Neural crest cell (in vitro differentiated cells): ENCODE results near the gene NUP210L. TPM values are rescaled to one million over a fixed set of nuclear protein-coding genes. Genes with fewer than 3 reads are reported as not detected.

Experiments used
- DNase-seq: peaks from one replicate; pipeline ENCODE4 v3.0.0; 2021; ENCODE audit warnings: low read depth, mixed read lengths, low spot score
- H3K27ac Mint-ChIP-seq: one replicate; pipeline ENCODE4 v1.8.0; 2021; ENCODE audit warnings: mild to moderate bottlenecking, mixed read lengths; ENCODE audit not compliant: unreplicated experiment
- H3K27me3 Mint-ChIP-seq: 2 replicates; pipeline ENCODE4 v1.8.0; 2021; ENCODE audit warnings: low read depth, mild to moderate bottlenecking, mixed read lengths
- H3K36me3 Mint-ChIP-seq: 2 replicates; pipeline ENCODE4 v1.8.0; 2021; ENCODE audit warnings: low read depth, mild to moderate bottlenecking, mixed read lengths
- H3K4me1 Mint-ChIP-seq: 2 replicates; pipeline ENCODE4 v1.8.0; 2021; ENCODE audit warnings: mixed read lengths
- H3K4me3 Mint-ChIP-seq: one replicate; pipeline ENCODE4 v1.8.0; 2021; ENCODE audit warnings: mild to moderate bottlenecking, mixed read lengths
- H3K9me3 Mint-ChIP-seq: 2 replicates; pipeline ENCODE4 v1.8.0; 2021; ENCODE audit warnings: mixed read lengths
- CTCF ChIP-seq: fragments of 200-600 bp; sonication (generic); conservative IDR thresholded peaks from 2 replicates; pipeline ENCODE4 v1.5.0; 2021; ENCODE audit warnings: antibody characterized with exemption, mild to moderate bottlenecking
- total RNA-seq: library from RNA; stranded (reverse); gene quantifications from 2 replicates; pipeline ENCODE4 v1.2.1, GENCODE V29; 2021

Gene NUP210L
- total RNA-seq, 1 donor from 2014 or later = 0.05 TPM

DNA sequence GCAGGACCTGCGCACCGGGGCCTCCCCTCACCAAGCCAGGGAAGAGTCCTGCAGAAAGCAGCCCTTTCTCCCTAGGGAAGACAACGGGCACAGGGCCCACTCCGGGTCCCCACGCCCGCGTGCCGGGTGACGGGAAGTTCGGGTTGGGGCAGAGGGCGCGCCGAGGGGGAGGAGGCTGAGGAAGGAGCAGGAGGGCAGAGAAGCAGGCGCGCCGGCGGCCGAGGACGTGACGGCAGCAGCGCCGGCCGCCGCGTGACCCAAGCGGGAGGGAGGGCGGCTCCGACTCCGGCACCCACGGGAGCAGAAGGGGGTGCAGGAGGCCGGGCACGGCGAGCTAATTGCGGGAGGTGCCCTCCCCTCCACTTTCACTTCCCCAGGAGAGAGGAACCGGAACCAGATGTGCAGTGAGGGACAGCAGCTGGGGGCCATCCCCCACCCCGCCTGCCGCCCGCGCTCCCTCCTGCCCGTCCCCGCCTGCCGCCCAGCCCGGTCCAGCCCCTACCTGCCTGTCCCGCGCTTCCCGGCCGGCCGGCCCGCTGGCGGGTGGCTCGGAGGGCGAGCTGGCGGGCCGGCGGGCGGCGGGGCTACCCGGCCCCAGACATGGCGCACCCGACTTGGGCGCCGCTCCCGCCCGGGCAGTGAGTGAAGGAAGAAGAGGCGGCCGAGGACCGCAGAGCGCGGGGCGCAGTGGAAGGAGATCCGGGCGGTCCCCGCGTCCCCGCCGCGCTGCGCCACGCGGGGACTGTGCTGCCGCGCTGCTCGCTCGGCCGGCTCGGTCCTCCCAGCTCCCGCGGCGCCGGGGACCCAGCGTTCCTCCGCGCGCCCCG, 208.9 kb downstream of the NUP210L start:
- no peak for TF ChIP-seq CTCF
- DNase-seq = peak; percentile 34
- H3K27me3 Mint-ChIP-seq = no peaks in the 10 kb centered on the region
- no peaks in the 10 kb centered on the region for H3K9me3 Mint-ChIP-seq
- peaks cover 17% of the 10 kb centered on the region for H3K4me1 Mint-ChIP-seq
- no peak overlapping the region for H3K27ac Mint-ChIP-seq
- H3K36me3 Mint-ChIP-seq = peaks cover 3% of the 10 kb centered on the region
- peak overlapping the region; percentile 90 for H3K4me3 Mint-ChIP-seq

GRCh38 chr1:153945131-153945794, 209.6 kb downstream of the NUP210L start:
- Mint-ChIP-seq H3K9me3 (no peaks in the 10 kb centered on the region), H3K4me1 (peaks cover 17% of the 10 kb centered on the region), H3K36me3 (peaks cover 3% of the 10 kb centered on the region), H3K27ac (peak overlapping the region; percentile 35), H3K4me3 (peak overlapping the region; percentile 90), H3K27me3 (no peaks in the 10 kb centered on the region)
- DNase-seq = no peak
- no peak for TF ChIP-seq CTCF

- peaks cover 3% of the 10 kb centered on the region for H3K36me3 Mint-ChIP-seq
- H3K4me1 Mint-ChIP-seq = peaks cover 17% of the 10 kb centered on the region
- TF ChIP-seq CTCF = no peak
- H3K27ac Mint-ChIP-seq = no peak overlapping the region
- H3K9me3 Mint-ChIP-seq = no peaks in the 10 kb centered on the region
- no peaks in the 10 kb centered on the region for H3K27me3 Mint-ChIP-seq
- DNase-seq = no peak
- peak overlapping the region; percentile 90 for H3K4me3 Mint-ChIP-seq
Measured at GRCh38 chr1:153944827-153945117, 210.1 kb downstream of the NUP210L start.

GRCh38 chr1:153944005-153944826, 210.7 kb downstream of the NUP210L start:
- peaks cover 17% of the 10 kb centered on the region for H3K4me1 Mint-ChIP-seq
- H3K36me3 Mint-ChIP-seq = peaks cover 3% of the 10 kb centered on the region
- no peaks in the 10 kb centered on the region for H3K27me3 Mint-ChIP-seq
- no peaks in the 10 kb centered on the region for H3K9me3 Mint-ChIP-seq
- peak overlapping the region; percentile 90 for H3K4me3 Mint-ChIP-seq
- H3K27ac Mint-ChIP-seq = no peak overlapping the region
- TF ChIP-seq CTCF = no peak
- DNase-seq = no peak

- no peak for TF ChIP-seq CTCF
- Mint-ChIP-seq H3K9me3 (no peaks in the 10 kb centered on the region), H3K4me1 (peaks cover 17% of the 10 kb centered on the region), H3K27me3 (no peaks in the 10 kb centered on the region), H3K36me3 (peaks cover 3% of the 10 kb centered on the region), H3K4me3 (peak overlapping the region; percentile 53), H3K27ac (no peak overlapping the region)
- DNase-seq = no peak
Measured at GRCh38 chr1:153942766-153943549, 211.9 kb downstream of the NUP210L start.
